ENCODE measurements around the gene MREG. TPM values are rescaled to one million over a fixed set of nuclear protein-coding genes. Genes with fewer than 3 reads are reported as not detected.

MREG gene
- total and polyA plus RNA-seq, 2 experiments from 2014 or later, result 19.4 to 25.3 TPM

GRCh38 chr2:216047397-216047796 is 34.0 kb upstream of the MREG start:
- H3K9me2 ChIP-seq (ENCODE audit: insufficient read depth), result no peaks in the 10 kb centered on the region
- Mint-ChIP-seq H3K27ac (no peak overlapping the region), H3K4me1 (peaks cover 7% of the 10 kb centered on the region), H3K9me3 (no peaks in the 10 kb centered on the region; the same call in 2 of the 3 replicates), H3K4me3 (no peak overlapping the region), H3K36me3 (ENCODE audit: low read depth) (peaks cover 34% of the 10 kb centered on the region), H3K27me3 (ENCODE audit: insufficient read depth, low read depth, poor library complexity) (no peaks in the 10 kb centered on the region)
- H3K36me3 ChIP-seq (ENCODE audit: insufficient read depth), result 0 out of 2 replicates have a peak, but pooled peaks cover 7% of the 10 kb centered on the region
- no peak for ATAC-seq
- no peaks in the 10 kb centered on the region for H3K79me2 ChIP-seq (replicated peaks; ENCODE audit: insufficient read depth)
- no peaks in the 10 kb centered on the region for H3F3A ChIP-seq (replicated peaks; ENCODE audit: low read depth)
- H3K4me3 ChIP-seq, result no peak overlapping the region
- no peak overlapping the region for H3K27ac ChIP-seq (ENCODE audit: low read depth)
- no peaks in the 10 kb centered on the region for H3K4me1 ChIP-seq (ENCODE audit: insufficient read depth)
- H2AFZ ChIP-seq, result no peak overlapping the region
- no peak for DNase-seq (ENCODE audit: low spot score)
- H4K20me1 ChIP-seq (replicated peaks; ENCODE audit: insufficient read depth), result no peaks in the 10 kb centered on the region
- no peak for TF ChIP-seq REST (IDR thresholded peaks at IDR 0.05; ENCODE audit: unreplicated experiment)
- no peak for TF ChIP-seq ZNF114 (CRISPR knock-in tag; IDR thresholded peaks at IDR 0.05)
- TF ChIP-seq CTCF (conservative IDR thresholded peaks at IDR 0.05; ENCODE audit: low read depth in 2 of 2), result no peak
- no peak for TF ChIP-seq POLR2AphosphoS5 (IDR thresholded peaks at IDR 0.05; ENCODE audit: low read depth)
- TF ChIP-seq ZNF331 (CRISPR knock-in tag; IDR thresholded peaks at IDR 0.05; ENCODE audit: low read depth), result no peak
- no peak for TF ChIP-seq CREB1 (CRISPR knock-in tag; IDR thresholded peaks at IDR 0.05; ENCODE audit: low read depth)
- H3K4me2 ChIP-seq, result no peak overlapping the region
- no peaks in the 10 kb centered on the region for H3K27me3 ChIP-seq (ENCODE audit: insufficient read depth)

GRCh38 chr2:216044883-216045486 is 31.6 kb upstream of the MREG start:
- DNase-seq (ENCODE audit: low spot score) (no peak), ATAC-seq (no peak)
- H3K27ac Mint-ChIP-seq, result no peak overlapping the region
- Histone ChIP-seq H2AFZ (no peak overlapping the region), H3K27me3 (ENCODE audit: insufficient read depth) (no peaks in the 10 kb centered on the region), H3K9me2 (ENCODE audit: insufficient read depth) (no peaks in the 10 kb centered on the region), H3K79me2 (replicated peaks; ENCODE audit: insufficient read depth) (no peaks in the 10 kb centered on the region), H3K4me3 (no peak overlapping the region), H3F3A (replicated peaks; ENCODE audit: low read depth) (no peaks in the 10 kb centered on the region), H3K4me1 (ENCODE audit: insufficient read depth) (no peaks in the 10 kb centered on the region), H4K20me1 (replicated peaks; ENCODE audit: insufficient read depth) (no peaks in the 10 kb centered on the region), H3K36me3 (ENCODE audit: insufficient read depth) (0 out of 2 replicates have a peak, but pooled peaks cover 7% of the 10 kb centered on the region), H3K27ac (ENCODE audit: low read depth) (no peak overlapping the region), H3K4me2 (no peak overlapping the region)
- H3K9me3 Mint-ChIP-seq, result no peaks in the 10 kb centered on the region; the same call in 2 of the 3 replicates
- H3K36me3 Mint-ChIP-seq (ENCODE audit: low read depth), result peaks cover 27% of the 10 kb centered on the region
- H3K4me1 Mint-ChIP-seq, result no peaks in the 10 kb centered on the region
- no peak overlapping the region for H3K4me3 Mint-ChIP-seq
- peaks cover 1% of the 10 kb centered on the region for H3K27me3 Mint-ChIP-seq (ENCODE audit: insufficient read depth, low read depth, poor library complexity)
- TF ChIP-seq EZH2phosphoT487 (IDR thresholded peaks at IDR 0.05; ENCODE audit: unreplicated experiment) (no peak), CTCF (conservative IDR thresholded peaks at IDR 0.05; ENCODE audit: low read depth in 2 of 2) (no peak), ZNF331 (CRISPR knock-in tag; IDR thresholded peaks at IDR 0.05; ENCODE audit: low read depth) (no peak), POLR2AphosphoS5 (IDR thresholded peaks at IDR 0.05; ENCODE audit: low read depth) (no peak), NANOG (IDR thresholded peaks at IDR 0.05; ENCODE audit: borderline replicate concordance) (no peak), ZNF114 (CRISPR knock-in tag; IDR thresholded peaks at IDR 0.05) (no peak), CREB1 (CRISPR knock-in tag; IDR thresholded peaks at IDR 0.05; ENCODE audit: low read depth) (no peak), REST (IDR thresholded peaks at IDR 0.05; ENCODE audit: unreplicated experiment) (no peak)

All from GM23338 (cell line).